ENCODE data around the gene PPP1R3E. TPM values are rescaled to one million over a fixed set of nuclear protein-coding genes. Genes with fewer than 3 reads are reported as not detected.

PPP1R3E gene
- total and polyA plus RNA-seq, 2 of the 13 experiments (the other 11 are each of a cell fraction or from before 2014, with no cell fraction given) = 16.5 to 26.5 TPM

DNA sequence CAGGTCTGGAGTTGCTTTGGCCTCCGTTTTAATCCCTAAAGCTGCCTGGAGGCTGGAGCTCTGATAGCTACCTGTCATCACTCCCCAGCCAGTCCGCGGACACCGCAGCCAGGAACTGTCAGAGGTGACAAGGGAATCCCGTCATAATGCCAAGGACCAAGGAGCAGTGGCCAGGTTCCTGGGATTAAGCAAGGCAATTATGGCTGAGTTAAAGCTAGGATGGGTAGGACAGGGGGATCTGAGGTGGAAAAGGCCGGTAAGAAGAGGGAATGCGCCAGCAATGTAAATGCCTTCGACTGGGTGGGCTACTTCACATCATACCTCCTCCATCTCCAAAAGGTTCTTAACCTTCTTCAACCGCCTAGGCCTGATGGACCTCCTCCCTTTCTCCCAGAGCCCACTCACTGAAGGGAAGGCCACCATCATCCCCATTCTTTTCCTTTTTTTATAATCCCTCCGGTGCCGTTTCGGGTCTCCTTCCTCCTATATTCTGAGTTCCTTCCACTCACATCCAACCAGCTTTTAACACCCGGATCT, 1.9 kb downstream of the PPP1R3E start (continued):
- TF ChIP-seq, protein P1, sequence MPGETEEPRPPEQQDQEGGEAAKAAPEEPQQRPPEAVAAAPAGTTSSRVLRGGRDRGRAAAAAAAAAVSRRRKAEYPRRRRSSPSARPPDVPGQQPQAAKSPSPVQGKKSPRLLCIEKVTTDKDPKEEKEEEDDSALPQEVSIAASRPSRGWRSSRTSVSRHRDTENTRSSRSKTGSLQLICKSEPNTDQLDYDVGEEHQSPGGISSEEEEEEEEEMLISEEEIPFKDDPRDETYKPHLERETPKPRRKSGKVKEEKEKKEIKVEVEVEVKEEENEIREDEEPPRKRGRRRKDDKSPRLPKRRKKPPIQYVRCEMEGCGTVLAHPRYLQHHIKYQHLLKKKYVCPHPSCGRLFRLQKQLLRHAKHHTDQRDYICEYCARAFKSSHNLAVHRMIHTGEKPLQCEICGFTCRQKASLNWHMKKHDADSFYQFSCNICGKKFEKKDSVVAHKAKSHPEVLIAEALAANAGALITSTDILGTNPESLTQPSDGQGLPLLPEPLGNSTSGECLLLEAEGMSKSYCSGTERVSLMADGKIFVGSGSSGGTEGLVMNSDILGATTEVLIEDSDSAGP (CRISPR knock-in tag; IDR thresholded peaks at IDR 0.05; ENCODE audit: borderline replicate concordance) = no peak
- TF ChIP-seq CEBPG (CRISPR knock-in tag; IDR thresholded peaks at IDR 0.05) (peak; percentile 2; the same call in 1 of the 2 replicates), PREB (CRISPR knock-in tag; IDR thresholded peaks at IDR 0.05) (no peak), ZNF251 (CRISPR knock-in tag; IDR thresholded peaks at IDR 0.05) (0 out of 2 replicates have a peak, but pooled peaks have one; percentile 84), ZNF709 (CRISPR knock-in tag; IDR thresholded peaks at IDR 0.05) (no peak), ZSCAN12 (CRISPR knock-in tag; IDR thresholded peaks at IDR 0.05) (no peak), MBNL3 (CRISPR knock-in tag; conservative IDR thresholded peaks at IDR 0.05) (no peak), GFI1 (CRISPR knock-in tag; IDR thresholded peaks at IDR 0.05; ENCODE audit: borderline replicate concordance) (no peak), ZNF317 (CRISPR knock-in tag; IDR thresholded peaks at IDR 0.05) (peak; percentile 46; the same call in 1 of the 2 replicates), NBN (conservative IDR thresholded peaks at IDR 0.05) (no peak), ZNF768 (CRISPR knock-in tag; IDR thresholded peaks at IDR 0.05) (no peak), HMG20B (CRISPR knock-in tag; conservative IDR thresholded peaks at IDR 0.05) (no peak), NR2C2 (CRISPR knock-in tag; IDR thresholded peaks at IDR 0.05; ENCODE audit: borderline replicate concordance) (no peak), TAF15 (IDR thresholded peaks at IDR 0.05; ENCODE audit: low read depth, low read length, poor library complexity, severe bottlenecking) (no peak), MEF2D (CRISPR knock-in tag; IDR thresholded peaks at IDR 0.05) (peak; percentile 4; the same call in 1 of the 2 replicates)
- TF ChIP-seq, protein P2, sequence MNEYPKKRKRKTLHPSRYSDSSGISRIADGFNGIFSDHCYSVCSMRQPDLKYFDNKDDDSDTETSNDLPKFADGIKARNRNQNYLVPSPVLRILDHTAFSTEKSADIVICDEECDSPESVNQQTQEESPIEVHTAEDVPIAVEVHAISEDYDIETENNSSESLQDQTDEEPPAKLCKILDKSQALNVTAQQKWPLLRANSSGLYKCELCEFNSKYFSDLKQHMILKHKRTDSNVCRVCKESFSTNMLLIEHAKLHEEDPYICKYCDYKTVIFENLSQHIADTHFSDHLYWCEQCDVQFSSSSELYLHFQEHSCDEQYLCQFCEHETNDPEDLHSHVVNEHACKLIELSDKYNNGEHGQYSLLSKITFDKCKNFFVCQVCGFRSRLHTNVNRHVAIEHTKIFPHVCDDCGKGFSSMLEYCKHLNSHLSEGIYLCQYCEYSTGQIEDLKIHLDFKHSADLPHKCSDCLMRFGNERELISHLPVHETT (CRISPR knock-in tag; conservative IDR thresholded peaks at IDR 0.05) = no peak
- TF ChIP-seq, protein P3, sequence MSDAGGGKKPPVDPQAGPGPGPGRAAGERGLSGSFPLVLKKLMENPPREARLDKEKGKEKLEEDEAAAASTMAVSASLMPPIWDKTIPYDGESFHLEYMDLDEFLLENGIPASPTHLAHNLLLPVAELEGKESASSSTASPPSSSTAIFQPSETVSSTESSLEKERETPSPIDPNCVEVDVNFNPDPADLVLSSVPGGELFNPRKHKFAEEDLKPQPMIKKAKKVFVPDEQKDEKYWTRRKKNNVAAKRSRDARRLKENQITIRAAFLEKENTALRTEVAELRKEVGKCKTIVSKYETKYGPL (CRISPR knock-in tag; IDR thresholded peaks at IDR 0.05) = no peak
- TF ChIP-seq, protein P4, sequence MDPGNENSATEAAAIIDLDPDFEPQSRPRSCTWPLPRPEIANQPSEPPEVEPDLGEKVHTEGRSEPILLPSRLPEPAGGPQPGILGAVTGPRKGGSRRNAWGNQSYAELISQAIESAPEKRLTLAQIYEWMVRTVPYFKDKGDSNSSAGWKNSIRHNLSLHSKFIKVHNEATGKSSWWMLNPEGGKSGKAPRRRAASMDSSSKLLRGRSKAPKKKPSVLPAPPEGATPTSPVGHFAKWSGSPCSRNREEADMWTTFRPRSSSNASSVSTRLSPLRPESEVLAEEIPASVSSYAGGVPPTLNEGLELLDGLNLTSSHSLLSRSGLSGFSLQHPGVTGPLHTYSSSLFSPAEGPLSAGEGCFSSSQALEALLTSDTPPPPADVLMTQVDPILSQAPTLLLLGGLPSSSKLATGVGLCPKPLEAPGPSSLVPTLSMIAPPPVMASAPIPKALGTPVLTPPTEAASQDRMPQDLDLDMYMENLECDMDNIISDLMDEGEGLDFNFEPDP (CRISPR knock-in tag; conservative IDR thresholded peaks at IDR 0.05) = no peak
- TF ChIP-seq, protein P5, sequence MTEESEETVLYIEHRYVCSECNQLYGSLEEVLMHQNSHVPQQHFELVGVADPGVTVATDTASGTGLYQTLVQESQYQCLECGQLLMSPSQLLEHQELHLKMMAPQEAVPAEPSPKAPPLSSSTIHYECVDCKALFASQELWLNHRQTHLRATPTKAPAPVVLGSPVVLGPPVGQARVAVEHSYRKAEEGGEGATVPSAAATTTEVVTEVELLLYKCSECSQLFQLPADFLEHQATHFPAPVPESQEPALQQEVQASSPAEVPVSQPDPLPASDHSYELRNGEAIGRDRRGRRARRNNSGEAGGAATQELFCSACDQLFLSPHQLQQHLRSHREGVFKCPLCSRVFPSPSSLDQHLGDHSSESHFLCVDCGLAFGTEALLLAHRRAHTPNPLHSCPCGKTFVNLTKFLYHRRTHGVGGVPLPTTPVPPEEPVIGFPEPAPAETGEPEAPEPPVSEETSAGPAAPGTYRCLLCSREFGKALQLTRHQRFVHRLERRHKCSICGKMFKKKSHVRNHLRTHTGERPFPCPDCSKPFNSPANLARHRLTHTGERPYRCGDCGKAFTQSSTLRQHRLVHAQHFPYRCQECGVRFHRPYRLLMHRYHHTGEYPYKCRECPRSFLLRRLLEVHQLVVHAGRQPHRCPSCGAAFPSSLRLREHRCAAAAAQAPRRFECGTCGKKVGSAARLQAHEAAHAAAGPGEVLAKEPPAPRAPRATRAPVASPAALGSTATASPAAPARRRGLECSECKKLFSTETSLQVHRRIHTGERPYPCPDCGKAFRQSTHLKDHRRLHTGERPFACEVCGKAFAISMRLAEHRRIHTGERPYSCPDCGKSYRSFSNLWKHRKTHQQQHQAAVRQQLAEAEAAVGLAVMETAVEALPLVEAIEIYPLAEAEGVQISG (CRISPR knock-in tag; IDR thresholded peaks at IDR 0.05) = no peak
- TF ChIP-seq, protein P6, sequence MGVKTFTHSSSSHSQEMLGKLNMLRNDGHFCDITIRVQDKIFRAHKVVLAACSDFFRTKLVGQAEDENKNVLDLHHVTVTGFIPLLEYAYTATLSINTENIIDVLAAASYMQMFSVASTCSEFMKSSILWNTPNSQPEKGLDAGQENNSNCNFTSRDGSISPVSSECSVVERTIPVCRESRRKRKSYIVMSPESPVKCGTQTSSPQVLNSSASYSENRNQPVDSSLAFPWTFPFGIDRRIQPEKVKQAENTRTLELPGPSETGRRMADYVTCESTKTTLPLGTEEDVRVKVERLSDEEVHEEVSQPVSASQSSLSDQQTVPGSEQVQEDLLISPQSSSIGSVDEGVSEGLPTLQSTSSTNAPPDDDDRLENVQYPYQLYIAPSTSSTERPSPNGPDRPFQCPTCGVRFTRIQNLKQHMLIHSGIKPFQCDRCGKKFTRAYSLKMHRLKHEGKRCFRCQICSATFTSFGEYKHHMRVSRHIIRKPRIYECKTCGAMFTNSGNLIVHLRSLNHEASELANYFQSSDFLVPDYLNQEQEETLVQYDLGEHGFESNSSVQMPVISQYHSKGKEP (CRISPR knock-in tag; IDR thresholded peaks at IDR 0.05) = no peak
